GM11168 (cell line): ENCODE results near the gene ARHGAP30.

Experiments
- in situ Hi-C: fragments of 300-500 bp; cut with MboI; formaldehyde crosslinking; loops from one replicate; pipeline ENCODE4 v1.12.0; 2022; ENCODE audit warnings: low sequenced_read_pairs; ENCODE audit not compliant: unreplicated experiment

ARHGAP30 gene

GRCh38 chr1:161091796-161092507, 22.3 kb upstream of the ARHGAP30 start:
- in situ Hi-C loops = no loop called here

DNA sequence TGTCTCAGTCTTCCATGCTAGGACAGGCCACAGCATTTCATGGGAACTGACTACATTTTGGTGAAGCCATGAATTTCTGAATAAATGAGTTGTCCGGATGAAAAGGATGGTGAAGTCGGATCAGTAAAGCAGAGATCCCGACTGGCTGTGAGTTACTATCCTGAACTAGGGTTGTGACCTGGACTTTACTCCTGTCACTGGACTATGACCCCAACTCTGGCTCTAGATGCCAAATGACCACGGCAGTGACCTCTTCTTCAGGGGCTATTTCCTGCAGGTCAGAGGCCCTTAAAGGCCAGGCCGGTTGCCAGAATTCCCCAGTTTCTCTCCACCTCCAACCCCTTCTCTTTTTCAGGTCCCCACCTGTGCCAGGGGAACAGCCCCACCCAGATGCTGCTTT, 21.4 kb upstream of the ARHGAP30 start:
- in situ Hi-C loops = no loop called here

- in situ Hi-C loops = no loop called here
These were observed 20.9 kb upstream of the ARHGAP30 start for GRCh38 chr1:161090617-161091016.

DNA sequence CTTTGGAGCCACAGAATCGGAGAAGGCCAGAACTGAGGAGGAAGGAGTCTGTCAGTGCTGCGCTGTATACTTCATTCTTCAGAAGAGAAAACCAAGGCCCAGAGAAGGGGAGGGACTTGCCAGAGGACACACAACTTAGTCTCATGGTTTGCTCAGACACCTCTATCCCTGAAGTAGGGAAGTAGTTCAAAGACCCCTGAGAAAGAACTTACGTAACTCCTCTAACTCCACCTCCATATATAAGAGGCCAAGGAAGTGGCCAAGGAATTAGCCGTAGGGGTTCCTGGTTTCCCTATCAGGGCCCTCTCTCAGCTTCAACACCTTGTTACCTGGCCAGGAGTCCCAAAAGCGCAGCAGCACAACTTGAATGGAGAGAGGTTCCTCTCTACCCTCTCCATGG, 20.2 kb upstream of the ARHGAP30 start:
- in situ Hi-C loops = no loop called here

GRCh38 chr1:161089251-161089924, 19.7 kb upstream of the ARHGAP30 start, which contains the start of gene NECTIN4:
NECTIN4 (minus strand) TSS chr1:161089558; CDS start chr1:161089296, 262 bp downstream.
- in situ Hi-C loops = no loop called here

DNA sequence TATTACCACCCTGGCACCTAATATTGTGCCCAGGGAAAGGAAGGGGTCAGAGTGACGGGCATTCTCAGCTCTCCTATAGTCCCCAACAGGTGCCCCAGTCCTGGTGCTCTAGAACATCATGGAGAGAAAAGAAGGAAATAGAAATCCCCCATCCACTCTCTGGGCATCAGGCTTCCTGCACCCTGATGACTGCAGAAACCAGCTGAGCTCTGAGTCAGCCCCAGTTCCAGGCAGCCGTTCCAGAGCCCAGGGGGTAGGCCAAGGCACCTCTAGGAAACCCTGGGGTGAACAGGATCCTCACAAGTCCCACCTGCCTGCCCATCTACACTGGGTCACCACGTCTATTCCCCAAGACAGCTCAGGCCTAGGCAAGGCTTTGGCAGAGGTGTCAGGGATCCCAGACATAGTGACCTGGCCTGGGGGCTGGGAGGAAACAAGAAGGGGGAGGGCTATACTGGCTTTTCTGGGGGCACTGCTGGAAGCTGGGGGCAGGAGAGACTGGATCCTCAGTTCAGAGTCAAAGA, 19.0 kb upstream of the ARHGAP30 start:
- in situ Hi-C loops = no loop called here

GRCh38 chr1:161086457-161086856, 16.8 kb upstream of the ARHGAP30 start:
- in situ Hi-C loops = no loop called here

DNA sequence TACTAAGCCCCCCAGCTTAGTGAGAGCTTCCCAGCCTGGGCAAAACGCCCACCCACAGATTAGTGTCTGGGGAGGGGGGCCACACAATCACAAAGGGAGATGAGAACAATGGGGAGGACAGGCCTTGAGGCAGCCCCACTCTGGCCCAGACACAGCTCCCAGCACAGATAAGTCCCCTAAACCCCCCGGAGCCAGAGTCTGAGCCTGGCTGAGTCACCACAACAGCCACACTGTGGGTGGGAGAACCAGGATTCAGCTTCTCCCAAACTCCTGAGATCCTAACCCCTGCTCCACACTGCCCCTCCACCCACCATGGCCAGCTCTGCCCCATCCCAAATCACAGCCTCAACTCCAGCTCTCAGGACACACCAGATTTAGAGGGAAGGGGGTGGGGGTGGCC, 15.5 kb upstream of the ARHGAP30 start:
- in situ Hi-C loops = no loop called here

DNA sequence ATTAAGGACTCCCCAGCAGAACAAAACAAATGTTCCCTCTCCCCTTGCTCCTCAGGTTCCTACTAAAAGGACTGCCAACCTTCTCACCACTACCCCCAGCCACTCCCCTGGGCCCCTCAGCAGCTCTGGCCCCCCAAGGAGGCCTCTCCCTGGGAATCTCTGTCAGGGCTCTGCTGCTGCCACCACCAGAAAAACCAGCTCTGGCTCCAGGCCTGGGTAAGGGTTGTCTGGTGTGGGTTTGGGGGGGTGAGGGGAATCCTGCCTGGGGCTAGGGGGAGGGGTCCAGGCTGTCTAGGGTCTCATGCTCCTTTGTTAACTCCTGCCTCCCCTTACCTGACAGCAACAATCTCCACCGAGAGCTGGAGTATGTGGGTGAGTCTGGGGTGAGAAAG, 14.9 kb upstream of the ARHGAP30 start:
- in situ Hi-C loops = no loop called here

DNA sequence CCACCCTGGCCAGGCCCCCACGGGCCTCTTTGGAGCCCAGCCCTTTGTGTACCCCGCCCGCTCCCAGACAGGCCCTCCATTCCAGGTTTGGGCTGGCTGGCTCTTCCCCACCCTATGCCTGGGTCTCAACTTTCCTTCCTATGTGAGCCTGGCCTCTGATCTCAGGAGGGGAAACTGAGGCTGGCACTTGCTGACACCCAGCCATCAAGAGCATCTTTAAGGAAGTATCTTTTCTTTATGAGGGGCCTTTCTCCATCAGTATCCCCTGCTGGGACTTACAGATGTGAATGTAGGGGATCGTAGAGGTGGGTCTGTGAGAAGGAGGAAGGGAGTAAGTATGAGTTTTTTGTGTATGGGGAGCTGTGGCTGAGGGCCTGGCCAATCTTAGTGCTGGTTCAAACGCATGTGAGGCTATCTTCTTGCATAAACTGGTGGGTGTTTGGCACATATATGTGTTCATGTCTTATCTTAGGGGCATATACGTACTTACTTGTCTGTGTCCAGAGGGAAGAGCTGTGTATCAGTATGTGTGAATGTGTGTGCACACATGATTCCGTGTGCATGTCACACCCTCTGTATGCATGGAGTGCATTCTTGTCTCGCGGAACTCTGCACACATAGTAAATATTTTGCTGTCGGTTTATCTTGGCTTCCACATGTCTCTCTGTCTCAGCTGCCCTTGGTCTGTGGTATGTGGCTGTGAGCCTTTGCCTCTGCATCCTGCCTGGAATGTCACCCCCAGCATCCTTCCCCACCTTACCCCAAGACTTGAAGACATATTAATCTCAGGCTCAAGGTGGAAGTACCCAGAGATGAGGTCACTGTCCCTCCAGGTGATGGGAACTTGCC, 14.3 kb upstream of the ARHGAP30 start:
- in situ Hi-C loops = no loop called here

DNA sequence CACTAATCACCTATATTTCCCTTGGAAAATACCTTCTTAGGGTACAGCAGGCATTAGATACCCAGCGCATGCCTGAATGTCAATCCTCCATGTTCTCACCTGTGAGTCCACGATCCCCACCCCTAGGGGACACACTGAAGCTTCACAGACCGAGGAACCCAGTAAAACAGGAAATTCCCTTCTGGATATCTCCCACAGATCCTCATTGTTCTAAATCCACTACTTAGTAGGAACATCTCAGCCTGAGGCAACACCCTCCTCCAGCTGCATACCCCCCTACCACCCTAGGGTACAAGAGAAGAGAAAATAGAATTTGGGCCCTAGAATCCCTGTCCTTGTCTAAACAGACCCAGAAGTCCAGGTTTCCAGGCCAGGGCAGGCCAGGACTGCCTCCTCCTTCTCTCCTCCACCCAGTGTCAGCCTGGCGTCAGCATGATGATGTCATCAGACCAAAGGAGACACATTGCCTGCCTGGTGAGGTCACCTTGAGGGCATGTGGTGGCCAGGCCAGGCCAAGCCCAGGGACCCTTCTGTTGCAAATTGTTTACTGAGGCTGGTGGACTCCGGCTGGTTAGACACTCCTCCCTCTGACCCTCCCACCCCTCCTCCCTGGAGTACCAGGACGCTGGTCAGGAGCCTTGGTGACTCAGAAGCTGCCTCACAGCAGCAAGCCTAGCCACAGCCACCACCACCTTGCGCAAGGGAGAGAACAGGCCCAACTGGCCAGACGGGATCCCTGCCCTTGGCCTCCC, 13.5 kb upstream of the ARHGAP30 start:
- in situ Hi-C loops = no loop called here

DNA sequence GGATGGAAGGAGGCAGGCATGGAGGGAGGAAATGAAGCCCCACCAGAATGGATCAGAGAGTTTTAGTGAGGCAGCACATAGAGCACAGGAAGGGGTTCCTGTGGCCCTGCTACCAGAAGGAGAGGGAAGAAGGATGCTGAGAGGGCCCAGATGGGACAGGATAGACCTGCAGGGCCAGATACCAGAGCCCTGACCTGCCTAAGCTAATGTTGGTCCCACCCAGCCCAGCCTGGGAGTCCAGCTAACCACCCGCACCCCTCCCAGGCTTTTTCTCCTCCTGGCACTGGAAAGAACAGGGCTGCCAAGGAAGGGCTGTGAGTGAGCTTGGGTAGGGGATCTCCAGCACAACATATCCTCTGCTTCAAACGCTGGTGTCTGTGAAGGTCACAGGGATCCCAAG, 12.8 kb upstream of the ARHGAP30 start:
- in situ Hi-C loops = no loop called here

GRCh38 chr1:161081519-161081918, 11.8 kb upstream of the ARHGAP30 start:
- in situ Hi-C loops = no loop called here

DNA sequence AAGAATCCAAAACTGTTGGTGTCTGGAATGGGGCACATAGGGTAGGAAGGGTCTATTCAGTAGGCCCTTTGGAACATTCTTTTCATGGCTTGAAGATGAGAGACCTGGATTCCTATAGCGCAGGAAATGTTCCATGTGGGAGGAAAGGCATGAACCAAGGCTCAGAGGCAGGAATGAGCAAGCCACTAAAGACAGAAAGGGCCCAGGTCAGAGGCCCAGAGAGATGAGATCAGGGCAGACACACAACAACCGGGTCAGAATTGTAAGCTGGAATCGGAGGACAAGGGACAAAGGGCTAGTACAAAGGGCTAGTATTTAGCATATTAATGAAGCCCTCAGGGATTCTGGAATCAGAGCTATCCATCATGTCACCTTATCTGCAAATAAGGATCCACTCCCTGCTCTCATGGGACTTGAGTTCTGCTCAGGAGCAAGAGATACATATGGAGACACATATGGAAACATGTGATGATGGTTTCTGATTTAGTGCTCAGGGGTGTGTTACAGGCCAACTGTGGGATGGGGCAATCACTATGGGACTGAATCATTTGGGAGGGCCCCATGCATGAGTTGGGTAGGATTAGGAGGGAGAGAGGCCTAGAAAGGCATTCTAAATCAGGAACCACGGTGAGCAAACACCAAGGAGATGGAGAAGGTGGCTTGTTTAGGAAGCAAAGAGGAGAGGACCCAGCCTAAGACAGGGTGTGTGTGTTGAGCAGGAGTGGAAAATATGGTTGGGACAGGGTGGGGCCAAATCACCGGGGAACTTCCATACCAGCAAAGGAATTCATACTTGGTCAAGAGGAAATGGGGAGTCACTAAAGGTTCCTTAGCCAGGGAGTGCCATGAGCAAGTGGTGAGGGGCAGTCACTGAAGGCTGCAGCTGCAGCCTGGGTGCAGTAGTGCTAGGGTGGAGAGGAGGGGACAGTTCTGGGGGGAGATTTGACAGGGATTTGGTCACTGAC, 11.0 kb upstream of the ARHGAP30 start:
- in situ Hi-C loops = no loop called here

GRCh38 chr1:161079436-161080110, 9.9 kb upstream of the ARHGAP30 start:
- in situ Hi-C loops = no loop called here

DNA sequence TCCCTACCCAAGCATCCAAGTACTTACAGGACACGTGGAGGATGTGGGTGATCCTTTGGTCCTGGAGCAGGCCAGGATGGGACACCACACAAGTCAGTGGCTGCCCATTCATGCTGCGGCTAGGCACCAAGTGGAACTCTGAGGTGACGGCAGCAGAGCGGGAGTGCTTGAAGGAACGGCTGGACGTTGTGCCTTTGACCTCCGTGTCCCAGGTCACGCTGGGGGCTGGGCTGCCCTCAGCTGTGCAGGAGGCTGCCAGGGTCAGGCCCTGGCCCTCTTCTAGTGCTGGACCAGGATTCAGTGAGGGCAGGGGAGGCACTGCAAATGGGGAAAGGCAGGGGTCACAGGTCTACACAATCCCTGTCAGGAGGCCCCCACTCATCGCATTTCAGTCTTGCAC, 7.7 kb upstream of the ARHGAP30 start:
- in situ Hi-C loops = no loop called here

- in situ Hi-C loops = no loop called here
These were observed 6.7 kb upstream of the ARHGAP30 start for GRCh38 chr1:161076410-161076809.

DNA sequence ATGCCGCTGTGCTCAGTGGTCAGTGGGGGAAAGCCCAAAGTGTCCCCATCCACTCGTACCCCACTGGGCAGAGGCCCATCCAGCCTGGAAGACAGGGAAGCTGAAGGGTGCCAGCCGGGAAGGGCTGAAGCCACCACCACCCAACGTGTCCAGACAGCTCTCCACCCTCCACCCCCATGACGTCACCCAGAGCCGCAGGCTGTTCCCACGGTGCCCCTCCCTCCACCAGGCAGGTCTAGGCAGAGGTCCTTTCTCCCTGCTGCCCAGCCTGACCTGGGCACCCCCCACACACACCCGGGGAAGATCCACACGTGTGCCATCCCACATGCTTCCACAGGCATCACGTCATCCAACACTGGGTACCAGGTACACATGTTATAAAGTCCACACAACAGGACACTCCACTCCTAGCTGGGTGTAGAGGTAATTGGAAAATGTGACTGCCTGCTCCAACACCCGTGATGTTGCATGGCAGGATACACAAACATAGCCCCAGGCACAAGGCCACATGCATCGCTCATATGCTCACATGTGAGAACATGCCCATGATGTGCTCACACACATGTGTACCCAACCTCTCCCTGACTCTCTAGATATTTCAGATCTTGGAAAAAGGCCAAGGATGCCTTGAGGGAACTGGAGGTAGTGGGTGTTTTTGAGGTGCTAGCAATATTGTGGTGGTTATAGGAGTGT, 5.1 kb upstream of the ARHGAP30 start:
- in situ Hi-C loops = no loop called here
